SK-N-SH (cell line): Measurements from ENCODE around the gene ZKSCAN5. TPM values are rescaled to one million over a fixed set of nuclear protein-coding genes. Genes with fewer than 3 reads are reported as not detected.

Experiments used
- CTCF ChIA-PET: fragments of 300-600, 350-600 bp; formaldehyde crosslinking; extraction: SDS; loops from one replicate; lab custom pipeline; 2021; lab: Yijun Ruan, JAX
- POLR2A ChIA-PET: fragments of 350-600 bp; sonication (Branson Sonifier 250); formaldehyde crosslinking; extraction: SDS; loops from one replicate; lab custom pipeline; 2020; ENCODE audit warnings: antibody characterized with exemption, inconsistent platforms; lab: Yijun Ruan, JAX
- DNase-seq: peaks from one replicate; pipeline ENCODE4 v3.0.0; 2012
- H2AFZ ChIP-seq: fragments of 200-600 bp; sonication (generic); 2 replicates; pipeline ENCODE4 v1.8.1; 2016; ENCODE audit warnings: antibody characterized with exemption, mild to moderate bottlenecking, low read depth
- H3F3A ChIP-seq: fragments of 200-600 bp; sonication (generic); replicated peaks from 2 replicates; pipeline ENCODE3; 2016; ENCODE audit warnings: antibody characterized with exemption, mild to moderate bottlenecking; ENCODE audit not compliant: insufficient read depth
- H3K27ac ChIP-seq, 2 experiments: fragments of 200-500 bp in 1 of 2; fragments of 200-600 bp in 1 of 2; sonication (Bioruptor generic) in 1 of 2; sonication (generic), shearing (Covaris generic) in 1 of 2; 2 replicates each; pipeline versions ENCODE4 v1.5.1 to v1.6.1; 2014 to 2016; ENCODE audit warnings: low read depth in 2 of 2, inconsistent platforms in 1 of 2, low read length in 1 of 2, mild to moderate bottlenecking in 1 of 2, mixed read lengths in 1 of 2
- H3K27me3 ChIP-seq: fragments of 200-600 bp; sonication (generic), shearing (Covaris generic); 2 replicates; pipeline ENCODE4 v1.6.1; 2016; ENCODE audit warnings: mixed run types; ENCODE audit not compliant: insufficient read depth
- H3K36me3 ChIP-seq, 2 experiments: fragments of 200-500 bp in 1 of 2; fragments of 200-600 bp in 1 of 2; sonication (Bioruptor generic) in 1 of 2; sonication (generic) in 1 of 2; replicated peaks in 1 of 2; 2 replicates each; pipeline versions ENCODE3 to v1.5.1; 2014 to 2016; ENCODE audit warnings: low read length in 1 of 2, mild to moderate bottlenecking in 1 of 2; ENCODE audit not compliant: insufficient read depth in 2 of 2, control insufficient read depth in 1 of 2
- H3K4me1 ChIP-seq, 2 experiments: fragments of 200-500 bp in 1 of 2; fragments of 200-600 bp in 1 of 2; sonication (Bioruptor generic) in 1 of 2; sonication (generic), shearing (Covaris generic) in 1 of 2; 2 replicates each; pipeline versions ENCODE4 v1.5.1 to v1.6.1; 2014 to 2016; ENCODE audit warnings: low read depth in 1 of 2, low read length in 1 of 2, mixed run types in 1 of 2; ENCODE audit not compliant: insufficient read depth in 2 of 2, control insufficient read depth in 1 of 2
- H3K4me2 ChIP-seq: fragments of 200-600 bp; sonication (generic), shearing (Covaris generic); 2 replicates; pipeline ENCODE4 v1.6.1; 2017; ENCODE audit warnings: mixed run types
- H3K4me3 ChIP-seq, 2 experiments: fragments of 200-500 bp in 1 of 2; fragments of 200-600 bp in 1 of 2; sonication (Bioruptor generic) in 1 of 2; sonication (generic), shearing (Covaris generic) in 1 of 2; 2 replicates each; pipeline versions ENCODE4 v1.5.1 to v1.8.1; 2014 to 2016; ENCODE audit warnings: low read depth in 2 of 2, inconsistent platforms in 1 of 2, low read length in 1 of 2, mild to moderate bottlenecking in 1 of 2, mixed read lengths in 1 of 2, moderate library complexity in 1 of 2
- H3K79me2 ChIP-seq: fragments of 200-600 bp; sonication (generic); 2 replicates; pipeline ENCODE4 v1.8.1; 2017; ENCODE audit warnings: mild to moderate bottlenecking; ENCODE audit not compliant: insufficient read depth
- H3K9ac ChIP-seq: fragments of 200-600 bp; sonication (generic); 2 replicates; pipeline ENCODE4 v1.6.1; 2017; ENCODE audit warnings: mixed run types
- H3K9me2 ChIP-seq: fragments of 200-600 bp; sonication (generic); 2 replicates; pipeline ENCODE4 v1.6.1; 2017; ENCODE audit warnings: mixed run types
- H3K9me3 ChIP-seq: fragments of 200-600 bp; sonication (generic); 2 replicates; pipeline ENCODE4 v1.6.1; 2017; ENCODE audit warnings: mixed run types, mild to moderate bottlenecking, moderate library complexity
- H4K20me1 ChIP-seq: fragments of 200-600 bp; sonication (generic); 2 replicates; pipeline ENCODE4 v1.6.1; 2017; ENCODE audit warnings: mild to moderate bottlenecking, mixed run types; ENCODE audit not compliant: insufficient read depth
- EZH2phosphoT487 ChIP-seq: fragments of 200-600 bp; sonication (generic); IDR thresholded peaks from 2 replicates; pipeline ENCODE4 v1.6.1; 2017; ENCODE audit warnings: low read depth, mixed run types, mild to moderate bottlenecking, antibody characterized with exemption, moderate library complexity, borderline replicate concordance
- FOXJ3 ChIP-seq: sonication (generic); formaldehyde crosslinking; IDR thresholded peaks from 2 replicates; pipeline ENCODE4 v1.5.1; 2020; ENCODE audit warnings: mild to moderate bottlenecking, missing genetic modification reagents
- RAD21 ChIP-seq: IDR thresholded peaks from 2 replicates; pipeline ENCODE4 v1.6.1; 2012; ENCODE audit warnings: mild to moderate bottlenecking, low read length
- RFX5 ChIP-seq: IDR thresholded peaks from 2 replicates; pipeline ENCODE4 v1.6.1; 2012; ENCODE audit warnings: mild to moderate bottlenecking, improper control_type of control experiment, low read length
- RXRA ChIP-seq: IDR thresholded peaks from 2 replicates; pipeline ENCODE4 v1.4.0; 2012; ENCODE audit warnings: low read depth, mild to moderate bottlenecking, borderline replicate concordance
- TCF12 ChIP-seq: IDR thresholded peaks from 2 replicates; pipeline ENCODE4 v1.4.0; 2012
- WGBS: methylation state at CpG from one replicate; pipeline ENCODE4 v1.1.6; 2017; ENCODE audit warnings: low lambda C conversion rate; 5-methylcytosine and 5-hydroxymethylcytosine counted together
- polyA plus RNA-seq, 3 experiments: library from polyadenylated mRNA; depleted of rRNA; stranded (reverse); fragments of >200 nt; gene quantifications; 2 replicates each; pipeline ENCODE4 v1.2.3, GENCODE V29; 2012
- TF ChIP-seq, protein P1 (sequence below): IDR thresholded peaks from 2 replicates; pipeline ENCODE4 v1.6.1; 2012; ENCODE audit warnings: mild to moderate bottlenecking, low read depth, low read length, moderate library complexity
- TF ChIP-seq, protein P2 (sequence below): IDR thresholded peaks from 2 replicates; pipeline ENCODE4; 2012
- TF ChIP-seq, protein P3 (sequence below): IDR thresholded peaks from 2 replicates; pipeline ENCODE4 v1.4.0; 2012; ENCODE audit warnings: low read depth, borderline replicate concordance

ZKSCAN5 gene
- polyA plus RNA-seq, 1 of the 3 experiments (the other 2 are of a cell fraction) = 7.5 TPM

DNA sequence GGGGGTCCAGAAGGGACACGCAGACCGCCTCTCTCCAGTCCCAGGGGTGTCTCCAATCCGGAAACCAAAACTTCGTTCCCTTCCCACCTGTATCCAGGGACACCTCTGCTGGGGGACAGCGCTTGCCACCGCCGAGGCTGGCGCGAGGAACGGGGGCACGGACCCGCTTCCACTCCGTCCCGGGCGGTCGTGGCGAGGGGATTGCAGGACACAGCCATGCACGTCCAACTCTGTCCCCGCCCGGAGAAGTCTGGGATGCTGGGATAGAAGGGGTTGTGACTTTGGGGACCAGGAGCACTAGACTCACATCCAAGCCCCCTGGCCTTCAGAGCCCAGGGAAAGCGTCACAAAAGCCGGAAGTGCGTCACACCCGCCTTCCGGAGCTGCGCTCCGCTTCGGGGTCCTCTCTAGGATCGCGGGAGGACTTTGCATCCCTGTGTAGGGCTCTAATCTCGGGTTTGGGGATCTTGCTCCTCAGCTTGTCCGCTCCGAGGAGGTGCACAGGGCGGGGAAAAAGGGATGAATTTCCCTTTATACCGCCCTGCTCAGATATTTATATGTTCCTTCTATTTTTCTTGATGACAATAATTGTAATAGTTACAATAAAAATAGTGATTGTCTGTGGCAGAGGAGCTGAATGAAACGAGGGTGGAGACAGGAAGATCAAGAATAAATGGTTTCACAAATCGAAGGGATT lies 47.5 kb downstream of the ZKSCAN5 start, which contains the start of gene FAM200A (continued):
- TF ChIP-seq, protein P1, sequence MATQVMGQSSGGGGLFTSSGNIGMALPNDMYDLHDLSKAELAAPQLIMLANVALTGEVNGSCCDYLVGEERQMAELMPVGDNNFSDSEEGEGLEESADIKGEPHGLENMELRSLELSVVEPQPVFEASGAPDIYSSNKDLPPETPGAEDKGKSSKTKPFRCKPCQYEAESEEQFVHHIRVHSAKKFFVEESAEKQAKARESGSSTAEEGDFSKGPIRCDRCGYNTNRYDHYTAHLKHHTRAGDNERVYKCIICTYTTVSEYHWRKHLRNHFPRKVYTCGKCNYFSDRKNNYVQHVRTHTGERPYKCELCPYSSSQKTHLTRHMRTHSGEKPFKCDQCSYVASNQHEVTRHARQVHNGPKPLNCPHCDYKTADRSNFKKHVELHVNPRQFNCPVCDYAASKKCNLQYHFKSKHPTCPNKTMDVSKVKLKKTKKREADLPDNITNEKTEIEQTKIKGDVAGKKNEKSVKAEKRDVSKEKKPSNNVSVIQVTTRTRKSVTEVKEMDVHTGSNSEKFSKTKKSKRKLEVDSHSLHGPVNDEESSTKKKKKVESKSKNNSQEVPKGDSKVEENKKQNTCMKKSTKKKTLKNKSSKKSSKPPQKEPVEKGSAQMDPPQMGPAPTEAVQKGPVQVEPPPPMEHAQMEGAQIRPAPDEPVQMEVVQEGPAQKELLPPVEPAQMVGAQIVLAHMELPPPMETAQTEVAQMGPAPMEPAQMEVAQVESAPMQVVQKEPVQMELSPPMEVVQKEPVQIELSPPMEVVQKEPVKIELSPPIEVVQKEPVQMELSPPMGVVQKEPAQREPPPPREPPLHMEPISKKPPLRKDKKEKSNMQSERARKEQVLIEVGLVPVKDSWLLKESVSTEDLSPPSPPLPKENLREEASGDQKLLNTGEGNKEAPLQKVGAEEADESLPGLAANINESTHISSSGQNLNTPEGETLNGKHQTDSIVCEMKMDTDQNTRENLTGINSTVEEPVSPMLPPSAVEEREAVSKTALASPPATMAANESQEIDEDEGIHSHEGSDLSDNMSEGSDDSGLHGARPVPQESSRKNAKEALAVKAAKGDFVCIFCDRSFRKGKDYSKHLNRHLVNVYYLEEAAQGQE = peak; percentile 66
- TF ChIP-seq TCF12 (peak; percentile 33; the same call in 1 of the 2 replicates), RAD21 (no peak), FOXJ3 (CRISPR knock-in tag) (0 out of 2 replicates have a peak, but pooled peaks have one; percentile 22)
- TF ChIP-seq, protein P2, sequence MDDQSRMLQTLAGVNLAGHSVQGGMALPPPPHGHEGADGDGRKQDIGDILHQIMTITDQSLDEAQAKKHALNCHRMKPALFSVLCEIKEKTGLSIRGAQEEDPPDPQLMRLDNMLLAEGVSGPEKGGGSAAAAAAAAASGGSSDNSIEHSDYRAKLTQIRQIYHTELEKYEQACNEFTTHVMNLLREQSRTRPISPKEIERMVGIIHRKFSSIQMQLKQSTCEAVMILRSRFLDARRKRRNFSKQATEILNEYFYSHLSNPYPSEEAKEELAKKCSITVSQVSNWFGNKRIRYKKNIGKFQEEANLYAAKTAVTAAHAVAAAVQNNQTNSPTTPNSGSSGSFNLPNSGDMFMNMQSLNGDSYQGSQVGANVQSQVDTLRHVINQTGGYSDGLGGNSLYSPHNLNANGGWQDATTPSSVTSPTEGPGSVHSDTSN = peak; percentile 39; the same call in 1 of the 2 replicates

DNA sequence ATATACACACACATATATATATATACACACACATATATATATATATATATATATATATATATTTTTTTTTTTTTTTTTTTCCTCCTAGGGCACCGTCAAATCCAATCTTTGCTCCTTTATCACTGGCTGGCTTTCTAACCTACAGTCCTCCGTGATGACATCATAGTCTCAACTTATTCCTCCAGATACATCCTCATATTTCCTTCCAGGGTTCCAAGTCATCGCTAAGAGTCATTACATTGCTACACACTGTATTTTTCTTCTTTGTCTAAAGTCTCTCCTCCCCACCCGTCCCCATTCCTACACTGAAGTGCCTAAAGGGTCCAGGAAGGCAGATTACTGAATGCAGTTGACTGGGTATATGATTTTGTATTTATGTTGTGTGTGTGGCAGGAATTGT lies 48.6 kb downstream of the ZKSCAN5 start:
- no peak overlapping the region for H3K4me3 ChIP-seq
- peaks cover 67% of the 10 kb centered on the region for H3K79me2 ChIP-seq
- H2AFZ ChIP-seq = no peak overlapping the region
- DNase-seq = no peak
- H4K20me1 ChIP-seq = no peaks in the 10 kb centered on the region
- H3K27ac ChIP-seq = no peak overlapping the region
- no peak overlapping the region for H3K9ac ChIP-seq
- TF ChIP-seq, protein P1 = no peak
- TF ChIP-seq RFX5 = no peak
- no peak for TF ChIP-seq EZH2phosphoT487
- TF ChIP-seq RXRA = no peak
- TF ChIP-seq, protein P3, sequence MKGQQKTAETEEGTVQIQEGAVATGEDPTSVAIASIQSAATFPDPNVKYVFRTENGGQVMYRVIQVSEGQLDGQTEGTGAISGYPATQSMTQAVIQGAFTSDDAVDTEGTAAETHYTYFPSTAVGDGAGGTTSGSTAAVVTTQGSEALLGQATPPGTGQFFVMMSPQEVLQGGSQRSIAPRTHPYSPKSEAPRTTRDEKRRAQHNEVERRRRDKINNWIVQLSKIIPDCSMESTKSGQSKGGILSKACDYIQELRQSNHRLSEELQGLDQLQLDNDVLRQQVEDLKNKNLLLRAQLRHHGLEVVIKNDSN = no peak
- ChIA-PET POLR2A (no interaction called here), CTCF (no interaction called here)
- H3K4me2 ChIP-seq = no peak overlapping the region
- no peaks in the 10 kb centered on the region for H3K9me2 ChIP-seq
- peaks cover 15% of the 10 kb centered on the region for H3F3A ChIP-seq
- WGBS = 92% methylated on average over 4 of the region's 4 CpGs
- H3K36me3 ChIP-seq = peaks cover 35 to 39% of the 10 kb centered on the region in 2 experiments
- peaks cover 10 to 18% of the 10 kb centered on the region in 2 experiments; a peak in 3 of 4 replicates for H3K4me1 ChIP-seq
- H3K9me3 ChIP-seq = no peaks in the 10 kb centered on the region
- no peaks in the 10 kb centered on the region for H3K27me3 ChIP-seq
